NCI-H128 (cell line): ENCODE data around the gene MACROD2.
"Not testable (repeated sequence)": the region's sequence is repeated elsewhere in the genome, so short reads cannot be mapped to it uniquely, and the experiment has no call there.

Experiments
- DNase-seq: peaks from one replicate; lab custom pipeline; 2025; ENCODE audit not compliant: unreplicated experiment; lab: John Stamatoyannopoulos, UW

The MACROD2 gene

GRCh38 chr20:15807271-15807670 is 1812.0 kb downstream of the MACROD2 start:
- no peak for DNase-seq

GRCh38 chr20:15807771-15808170 is 1812.5 kb downstream of the MACROD2 start:
- not testable (repeated sequence) for DNase-seq

GRCh38 chr20:15811951-15812350 is 1816.6 kb downstream of the MACROD2 start:
- DNase-seq = no peak

GRCh38 chr20:15812696-15813095 is 1817.4 kb downstream of the MACROD2 start:
- DNase-seq = no peak

- no peak for DNase-seq
These were observed 1819.0 kb downstream of the MACROD2 start for GRCh38 chr20:15814360-15814759.

GRCh38 chr20:15814911-15815310 is 1819.6 kb downstream of the MACROD2 start:
- DNase-seq = no peak

GRCh38 chr20:15817351-15817750 is 1822.0 kb downstream of the MACROD2 start:
- no peak for DNase-seq

GRCh38 chr20:15818651-15819071 is 1823.3 kb downstream of the MACROD2 start:
- DNase-seq = peak; percentile 1

- DNase-seq = no peak
These were observed 1828.4 kb downstream of the MACROD2 start for GRCh38 chr20:15823718-15824117.

GRCh38 chr20:15827628-15828027 is 1832.3 kb downstream of the MACROD2 start:
- no peak for DNase-seq

GRCh38 chr20:15831201-15831600 is 1835.9 kb downstream of the MACROD2 start:
- DNase-seq = no peak

GRCh38 chr20:15832512-15832911 is 1837.2 kb downstream of the MACROD2 start:
- DNase-seq = no peak

- peak; percentile 71 for DNase-seq
These were observed 1839.5 kb downstream of the MACROD2 start for GRCh38 chr20:15834857-15835256.

GRCh38 chr20:15835811-15836210 is 1840.5 kb downstream of the MACROD2 start:
- DNase-seq = no peak

GRCh38 chr20:15836634-15837033 is 1841.3 kb downstream of the MACROD2 start:
- no peak for DNase-seq

GRCh38 chr20:15837563-15837962 is 1842.2 kb downstream of the MACROD2 start:
- no peak for DNase-seq

GRCh38 chr20:15838466-15838865 is 1843.2 kb downstream of the MACROD2 start:
- DNase-seq = no peak

- no peak for DNase-seq
These were observed 1845.5 kb downstream of the MACROD2 start for GRCh38 chr20:15840636-15841301.

GRCh38 chr20:15842872-15843271 is 1847.6 kb downstream of the MACROD2 start:
- DNase-seq = no peak

GRCh38 chr20:15843777-15844176 is 1848.5 kb downstream of the MACROD2 start:
- DNase-seq = no peak

GRCh38 chr20:15847196-15847784 is 1852.0 kb downstream of the MACROD2 start:
- no peak for DNase-seq

GRCh38 chr20:15848126-15848525 is 1852.8 kb downstream of the MACROD2 start:
- no peak for DNase-seq
